Stomach (tissue), 4 donors: ENCODE results near the gene DERA.

Source experiments
- EP300 ChIP-seq: sonication (generic); formaldehyde crosslinking; IDR thresholded peaks from one replicate; pipeline ENCODE4 v1.6.1; 2017; ENCODE audit warnings: antibody characterized with exemption
- POLR2A ChIP-seq, 4 donors: fragments of 450-650 bp; IDR thresholded peaks; one replicate each; pipeline ENCODE4 v1.6.1; 2016; ENCODE audit warnings: antibody characterized with exemption in 4 of 4, control low read depth in 2 of 4, mild to moderate bottlenecking in 1 of 4, moderate library complexity in 1 of 4
- POLR2AphosphoS5 ChIP-seq, 3 donors: sonication (generic); formaldehyde crosslinking; IDR thresholded peaks; one replicate each; pipeline ENCODE4 v1.6.1; 2016; ENCODE audit warnings: antibody characterized with exemption in 3 of 3
- TF ChIP-seq, protein P1 (sequence below), 7 experiments: fragments of 450-650 bp in 4 of 7; fragments of 200-600 bp in 3 of 7; sonication (generic) in 3 of 7; IDR thresholded peaks; one replicate each; pipeline ENCODE4 v1.5.1; 2016 to 2019; ENCODE audit warnings: antibody characterized with exemption in 7 of 7, control low read depth in 2 of 7, mild to moderate bottlenecking in 1 of 7

- no peak for TF ChIP-seq POLR2AphosphoS5 (IDR thresholded peaks at IDR 0.05)
- TF ChIP-seq, protein P1, sequence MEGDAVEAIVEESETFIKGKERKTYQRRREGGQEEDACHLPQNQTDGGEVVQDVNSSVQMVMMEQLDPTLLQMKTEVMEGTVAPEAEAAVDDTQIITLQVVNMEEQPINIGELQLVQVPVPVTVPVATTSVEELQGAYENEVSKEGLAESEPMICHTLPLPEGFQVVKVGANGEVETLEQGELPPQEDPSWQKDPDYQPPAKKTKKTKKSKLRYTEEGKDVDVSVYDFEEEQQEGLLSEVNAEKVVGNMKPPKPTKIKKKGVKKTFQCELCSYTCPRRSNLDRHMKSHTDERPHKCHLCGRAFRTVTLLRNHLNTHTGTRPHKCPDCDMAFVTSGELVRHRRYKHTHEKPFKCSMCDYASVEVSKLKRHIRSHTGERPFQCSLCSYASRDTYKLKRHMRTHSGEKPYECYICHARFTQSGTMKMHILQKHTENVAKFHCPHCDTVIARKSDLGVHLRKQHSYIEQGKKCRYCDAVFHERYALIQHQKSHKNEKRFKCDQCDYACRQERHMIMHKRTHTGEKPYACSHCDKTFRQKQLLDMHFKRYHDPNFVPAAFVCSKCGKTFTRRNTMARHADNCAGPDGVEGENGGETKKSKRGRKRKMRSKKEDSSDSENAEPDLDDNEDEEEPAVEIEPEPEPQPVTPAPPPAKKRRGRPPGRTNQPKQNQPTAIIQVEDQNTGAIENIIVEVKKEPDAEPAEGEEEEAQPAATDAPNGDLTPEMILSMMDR (IDR thresholded peaks at IDR 0.05) = no peak
- no peak for TF ChIP-seq POLR2A (IDR thresholded peaks at IDR 0.05)
- no peak for TF ChIP-seq EP300
Measured at GRCh38 chr12:15971211-15971610, 60.1 kb downstream of the DERA start.
